Prostate gland (tissue), 2 donors: Measurements from ENCODE around the gene PCTP. TPM values are rescaled to one million over a fixed set of nuclear protein-coding genes. Genes with fewer than 3 reads are reported as not detected.

Experiments used
- DNase-seq: peaks from one replicate; pipeline ENCODE4 v3.0.0-alpha.2; 2019; ENCODE audit warnings: low spot score
- H3K27ac ChIP-seq, 2 donors: fragments of 200-600 bp; sonication (generic); 2 replicates each; pipeline ENCODE4 v1.5.1; 2017 to 2019
- H3K27me3 ChIP-seq: fragments of 200-600 bp; sonication (generic); replicated peaks from 2 replicates; pipeline ENCODE4 v1.5.1; 2019; ENCODE audit not compliant: insufficient read depth
- H3K36me3 ChIP-seq, 2 donors: fragments of 200-600 bp; sonication (generic); 1 replicate in 1 of 2; 2 replicates in 1 of 2; pipeline versions ENCODE4 v1.5.1 to v1.8.1; 2017 to 2019
- H3K4me1 ChIP-seq: fragments of 200-600 bp; sonication (generic); replicated peaks from 2 replicates; pipeline ENCODE4 v1.5.1; 2019
- H3K4me3 ChIP-seq, 2 donors: fragments of 200-600 bp; sonication (generic); 2 replicates each; pipeline ENCODE4 v1.5.1; 2017 to 2019
- H3K9me3 ChIP-seq: fragments of 200-600 bp; sonication (generic); 2 replicates; pipeline ENCODE4 v1.5.1; 2017
- CTCF ChIP-seq, 4 experiments: fragments of 200-600 bp in 2 of 4; fragments of 450-650 bp in 2 of 4; sonication (generic) in 2 of 4; IDR thresholded peaks; 1 replicate in 3 of 4; 2 replicates in 1 of 4; pipeline ENCODE4 v1.5.1; 2016 to 2019; ENCODE audit warnings: antibody characterized with exemption in 4 of 4, mild to moderate bottlenecking in 2 of 4, moderate library complexity in 2 of 4
- POLR2A ChIP-seq: fragments of 450-650 bp; IDR thresholded peaks from one replicate; pipeline ENCODE4 v1.6.1; 2016; ENCODE audit warnings: antibody characterized with exemption, mild to moderate bottlenecking
- POLR2AphosphoS5 ChIP-seq: sonication (generic); formaldehyde crosslinking; IDR thresholded peaks from one replicate; pipeline ENCODE4 v1.6.1; 2017; ENCODE audit warnings: antibody characterized with exemption
- WGBS: methylation state at CpG from one replicate; pipeline ENCODE4 v1.1.5; 2018; 5-methylcytosine and 5-hydroxymethylcytosine counted together
- intact Hi-C: fragments of 100-400 bp; cut with DNase I; formaldehyde crosslinking; loops from one replicate; pipeline ENCODE4 v1.14.2; 2022
- total RNA-seq, 2 donors: library from RNA; depleted of rRNA; stranded (reverse); fragments of >200 nt; gene quantifications; one replicate each; pipeline ENCODE4 v1.1.0, GENCODE V29; 2016

The PCTP gene
- total RNA-seq, 2 donors from 2014 or later, result 14.7 to 21.9 TPM

GRCh38 chr17:55760643-55761355, 9.9 kb downstream of the PCTP start:
- DNase-seq, result no peak
- H3K4me3 ChIP-seq, result no peak overlapping the region
- intact Hi-C loops, result loop anchor here (10.0 kb wide), 1 partner anchor 116 kb away; no protein-coding TSS in a partner anchor
- H3K27ac ChIP-seq, result no peak overlapping the region
- H3K27me3 ChIP-seq, result no peaks in the 10 kb centered on the region
- H3K36me3 ChIP-seq, result no peaks in the 10 kb centered on the region
- H3K9me3 ChIP-seq, result no peaks in the 10 kb centered on the region
- TF ChIP-seq CTCF (IDR thresholded peaks at IDR 0.05), result no peak
- no peak for TF ChIP-seq POLR2AphosphoS5
- no peak for TF ChIP-seq POLR2A
- no peaks in the 10 kb centered on the region for H3K4me1 ChIP-seq
- WGBS, result 58% methylated on average over 3 of the region's 3 CpGs

GRCh38 chr17:55762086-55762858, 11.4 kb downstream of the PCTP start:
- no peak overlapping the region for H3K4me3 ChIP-seq
- TF ChIP-seq POLR2AphosphoS5, result no peak
- no peak for TF ChIP-seq POLR2A
- no peak for TF ChIP-seq CTCF (IDR thresholded peaks at IDR 0.05)
- H3K9me3 ChIP-seq, result no peaks in the 10 kb centered on the region
- no peak overlapping the region for H3K27ac ChIP-seq
- WGBS, result 81% methylated on average over 6 of the region's 6 CpGs
- H3K27me3 ChIP-seq, result no peaks in the 10 kb centered on the region
- DNase-seq, result no peak
- no peaks in the 10 kb centered on the region for H3K4me1 ChIP-seq
- intact Hi-C loops, result loop anchor here (10.0 kb wide), 1 partner anchor 117 kb away; no protein-coding TSS in a partner anchor
- H3K36me3 ChIP-seq, result no peaks in the 10 kb centered on the region

DNA sequence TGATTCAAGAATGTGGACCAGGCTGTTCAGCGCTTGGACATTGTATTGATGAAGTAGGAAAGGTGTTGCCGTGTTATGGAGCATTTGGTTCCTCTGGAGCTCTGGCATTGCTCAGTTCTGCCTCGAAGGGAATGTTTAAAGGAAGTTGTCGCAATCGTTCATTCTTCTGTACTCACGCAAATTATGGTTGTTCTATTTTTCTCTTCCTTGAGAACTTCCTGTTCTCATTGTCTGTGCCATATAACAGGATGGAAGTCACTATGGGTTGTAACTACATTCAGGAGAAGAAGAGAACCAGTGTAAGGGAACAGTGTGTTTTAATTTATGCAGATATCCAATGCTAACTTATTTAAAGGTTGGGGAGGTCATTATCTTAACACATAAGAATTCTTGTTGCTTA, 13.0 kb downstream of the PCTP start:
- no peak overlapping the region for H3K4me3 ChIP-seq
- H3K36me3 ChIP-seq, result no peaks in the 10 kb centered on the region
- intact Hi-C loops, result loop anchor here (10.0 kb wide), 1 partner anchor 119 kb away; no protein-coding TSS in a partner anchor
- no peak overlapping the region for H3K27ac ChIP-seq
- 66% methylated on average over 6 of the region's 6 CpGs for WGBS
- no peaks in the 10 kb centered on the region for H3K4me1 ChIP-seq
- no peak for DNase-seq
- no peaks in the 10 kb centered on the region for H3K9me3 ChIP-seq
- no peaks in the 10 kb centered on the region for H3K27me3 ChIP-seq
- TF ChIP-seq POLR2AphosphoS5, result no peak

- Histone ChIP-seq H3K27ac (no peak overlapping the region), H3K27me3 (no peaks in the 10 kb centered on the region), H3K9me3 (no peaks in the 10 kb centered on the region), H3K4me1 (no peaks in the 10 kb centered on the region), H3K4me3 (no peak overlapping the region), H3K36me3 (no peaks in the 10 kb centered on the region)
- no peak for DNase-seq
- no peak for TF ChIP-seq POLR2A
- no peak for TF ChIP-seq POLR2AphosphoS5
- TF ChIP-seq CTCF (IDR thresholded peaks at IDR 0.05), result no peak
- WGBS, result 86% methylated on average over 4 of the region's 4 CpGs
- intact Hi-C loops, result loop anchor here (10.0 kb wide), 1 partner anchor 120 kb away; no protein-coding TSS in a partner anchor
Measured at GRCh38 chr17:55764610-55765009, 13.8 kb downstream of the PCTP start.

DNA sequence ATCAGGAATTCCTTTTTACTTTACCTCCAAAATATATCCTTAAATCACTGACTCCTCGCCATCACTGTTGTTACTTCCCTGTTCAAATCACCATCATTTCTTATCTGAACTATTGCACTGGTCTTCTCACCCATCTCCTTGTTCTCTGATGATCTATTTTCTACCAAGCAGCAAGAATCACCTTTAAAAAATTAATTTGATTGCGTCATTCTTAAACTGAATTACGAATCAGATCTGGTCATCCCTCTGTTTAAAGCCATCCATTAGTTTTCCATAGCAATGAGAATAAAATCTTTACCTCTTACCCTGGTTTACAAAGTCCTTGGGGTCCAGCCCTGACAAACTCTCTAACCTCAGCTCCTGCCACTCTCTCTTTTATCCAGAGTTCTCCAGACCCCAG, 14.6 kb downstream of the PCTP start:
- WGBS, result 97% methylated on average over 3 of the region's 3 CpGs
- H3K9me3 ChIP-seq, result no peaks in the 10 kb centered on the region
- no peaks in the 10 kb centered on the region for H3K36me3 ChIP-seq
- no peak for TF ChIP-seq POLR2AphosphoS5
- TF ChIP-seq POLR2A, result no peak
- no peak for TF ChIP-seq CTCF (IDR thresholded peaks at IDR 0.05)
- H3K27me3 ChIP-seq, result no peaks in the 10 kb centered on the region
- no peak overlapping the region for H3K4me3 ChIP-seq
- H3K4me1 ChIP-seq, result no peaks in the 10 kb centered on the region
- H3K27ac ChIP-seq, result no peak overlapping the region
- intact Hi-C loops, result loop anchor here (10.0 kb wide), 1 partner anchor 121 kb away; no protein-coding TSS in a partner anchor
- DNase-seq, result no peak
